Uterus (tissue), 4 donors: Measurements from ENCODE around the gene CAPN9. TPM values are rescaled to one million over a fixed set of nuclear protein-coding genes. Genes with fewer than 3 reads are reported as not detected.
"Not testable (repeated sequence)": the region's sequence is repeated elsewhere in the genome, so short reads cannot be mapped to it uniquely, and the experiment has no call there.

Experiments used
- DNase-seq, 2 donors: peaks; one replicate each; pipeline ENCODE4 v3.0.0-alpha.2; 2019 to 2020
- H3K27ac ChIP-seq, 2 donors: fragments of 200-600 bp; sonication (generic); 1 replicate in 1 of 2; 2 replicates in 1 of 2; pipeline ENCODE4 v1.5.1; 2016 to 2018
- H3K27me3 ChIP-seq, 2 donors: fragments of 200-600 bp; sonication (generic); one replicate each; pipeline ENCODE4 v1.5.1; 2018 to 2019; ENCODE audit warnings: control low read depth in 1 of 2
- H3K36me3 ChIP-seq, 2 donors: fragments of 200-600 bp; sonication (generic); one replicate each; pipeline ENCODE4 v1.5.1; 2019; ENCODE audit warnings: control low read depth in 1 of 2
- H3K4me1 ChIP-seq, 2 donors: fragments of 200-600 bp; sonication (generic); one replicate each; pipeline ENCODE4 v1.5.1; 2018 to 2019; ENCODE audit warnings: control low read depth in 1 of 2
- H3K4me3 ChIP-seq, 2 donors: fragments of 200-600 bp; sonication (generic); 1 replicate in 1 of 2; 2 replicates in 1 of 2; pipeline ENCODE4 v1.5.1; 2018 to 2019; ENCODE audit warnings: mild to moderate bottlenecking in 1 of 2
- H3K9me3 ChIP-seq, 2 donors: fragments of 200-600 bp; sonication (generic); one replicate each; pipeline ENCODE4 v1.5.1; 2019; ENCODE audit warnings: control low read depth in 1 of 2
- CTCF ChIP-seq, 4 experiments: fragments of 200-600 bp in 2 of 4; fragments of 450-650 bp in 2 of 4; sonication (generic) in 2 of 4; IDR thresholded peaks; one replicate each; pipeline ENCODE4 v1.5.1; 2016 to 2019; ENCODE audit warnings: antibody characterized with exemption in 4 of 4, mild to moderate bottlenecking in 2 of 4, moderate library complexity in 1 of 4
- POLR2A ChIP-seq, 2 donors: fragments of 450-650 bp; IDR thresholded peaks; one replicate each; pipeline ENCODE4 v1.6.1; 2016; ENCODE audit warnings: antibody characterized with exemption in 2 of 2, mild to moderate bottlenecking in 1 of 2, moderate library complexity in 1 of 2
- intact Hi-C: fragments of 100-400 bp; cut with DNase I; formaldehyde crosslinking; loops from one replicate; pipeline ENCODE4 v1.15.1; 2023; ENCODE audit warnings: low total_unique reads
- total RNA-seq, 4 donors: library from RNA; depleted of rRNA in 3 of 4; stranded (reverse); fragments of >200 nt in 3 of 4; gene quantifications; one replicate each; pipeline versions ENCODE4 v1.1.0 to v1.2.4, GENCODE V29; 2014 to 2023
- donor health status: DM: yes; HTN: yes; CAD: no.

CAPN9 gene
- total RNA-seq, 4 donors from 2014 or later = 0.41 TPM; not detected in 3

- H3K27ac ChIP-seq = no peak overlapping the region
- H3K4me1 ChIP-seq = no peaks in the 10 kb centered on the region
- intact Hi-C loops = no loop called here
Observed at GRCh38 chr1:230839173-230839572, 92.0 kb downstream of the CAPN9 start.

GRCh38 chr1:230842801-230843200, 95.6 kb downstream of the CAPN9 start:
- intact Hi-C loops = no loop called here
- no peaks in the 10 kb centered on the region for H3K27me3 ChIP-seq
- no peaks in the 10 kb centered on the region for H3K9me3 ChIP-seq
- H3K36me3 ChIP-seq = no peaks in the 10 kb centered on the region
- no peak overlapping the region for H3K27ac ChIP-seq
- H3K4me1 ChIP-seq = no peaks in the 10 kb centered on the region
- no peak overlapping the region for H3K4me3 ChIP-seq
- no peak for TF ChIP-seq POLR2A (IDR thresholded peaks at IDR 0.05)
- no peak for TF ChIP-seq CTCF (IDR thresholded peaks at IDR 0.05)
- no peak for DNase-seq

More at GRCh38 chr1:230839173-230839572, 92.0 kb downstream of the CAPN9 start:
- Histone ChIP-seq H3K27me3 (no peaks in the 10 kb centered on the region), H3K4me3 (no peak overlapping the region), H3K36me3 (no peaks in the 10 kb centered on the region), H3K9me3 (no peaks in the 10 kb centered on the region)
- no peak for TF ChIP-seq CTCF (IDR thresholded peaks at IDR 0.05)
- TF ChIP-seq POLR2A (IDR thresholded peaks at IDR 0.05) = no peak
- no peak for DNase-seq

- Histone ChIP-seq H3K27ac (no peak overlapping the region), H3K4me1 (peaks cover 0 to under 1% of the 10 kb centered on the region in 2 donors), H3K27me3 (no peaks in the 10 kb centered on the region), H3K4me3 (no peak overlapping the region), H3K36me3 (no peaks in the 10 kb centered on the region), H3K9me3 (no peaks in the 10 kb centered on the region)
- no peak for DNase-seq
- intact Hi-C loops = no loop called here
- TF ChIP-seq POLR2A (IDR thresholded peaks at IDR 0.05) (no peak), CTCF (IDR thresholded peaks at IDR 0.05) (no peak)
Observed at GRCh38 chr1:230843503-230844309, 96.5 kb downstream of the CAPN9 start.

GRCh38 chr1:230844561-230844960, 97.4 kb downstream of the CAPN9 start:
- no peaks in the 10 kb centered on the region for H3K36me3 ChIP-seq
- peaks cover 0 to 9% of the 10 kb centered on the region in 2 donors for H3K4me1 ChIP-seq
- no peak overlapping the region for H3K4me3 ChIP-seq
- TF ChIP-seq POLR2A (IDR thresholded peaks at IDR 0.05) = no peak
- TF ChIP-seq CTCF (IDR thresholded peaks at IDR 0.05) = no peak
- DNase-seq = no peak
- H3K9me3 ChIP-seq = no peaks in the 10 kb centered on the region
- H3K27ac ChIP-seq = no peak overlapping the region
- intact Hi-C loops = no loop called here
- H3K27me3 ChIP-seq = no peaks in the 10 kb centered on the region

- intact Hi-C loops = not testable (repeated sequence)
Observed at GRCh38 chr1:230845184-230845583, 98.0 kb downstream of the CAPN9 start.

More at GRCh38 chr1:230845184-230845583, 98.0 kb downstream of the CAPN9 start:
- H3K36me3 ChIP-seq, H3K9me3 ChIP-seq, H3K4me3 ChIP-seq, H3K27me3 ChIP-seq, H3K27ac ChIP-seq, DNase-seq: not testable (repeated sequence)
- H3K4me1 ChIP-seq = peaks cover 5 to 12% of the 10 kb centered on the region in 2 donors
